Aorta (tissue), 5 donors: ENCODE data around the gene ASCC3. TPM values are rescaled to one million over a fixed set of nuclear protein-coding genes. Genes with fewer than 3 reads are reported as not detected.

Experiments used
- ATAC-seq: fragments of 200-7000 bp; cut with Tn5 transposase; one replicate; pipeline ENCODE4 v1.9.1; 2022; ENCODE audit warnings: moderate library complexity; ENCODE audit not compliant: low FRiP score
- DNase-seq, 2 donors: peaks; one replicate each; pipeline ENCODE4 v3.0.0-alpha.2; 2020
- H3K27ac ChIP-seq, 2 donors: one replicate each; pipeline ENCODE4 v1.5.1; 2013; ENCODE audit warnings: low read length in 2 of 2, mild to moderate bottlenecking in 2 of 2, moderate library complexity in 2 of 2, control low read depth in 1 of 2, inconsistent platforms in 1 of 2, low read depth in 1 of 2
- H3K27me3 ChIP-seq, 2 donors: one replicate each; pipeline ENCODE4 v1.6.1; 2013; ENCODE audit warnings: control low read depth in 1 of 2, low read length in 1 of 2, mild to moderate bottlenecking in 1 of 2, moderate library complexity in 1 of 2; ENCODE audit not compliant: insufficient read depth in 2 of 2, control insufficient read depth in 1 of 2
- H3K36me3 ChIP-seq, 2 donors: one replicate each; pipeline ENCODE4 v1.6.1; 2013; ENCODE audit warnings: control low read depth in 1 of 2, low read length in 1 of 2, mild to moderate bottlenecking in 1 of 2; ENCODE audit not compliant: insufficient read depth in 2 of 2, control insufficient read depth in 1 of 2
- H3K4me1 ChIP-seq, 2 donors: one replicate each; pipeline ENCODE4 v1.6.1; 2013; ENCODE audit warnings: low read length in 2 of 2, control low read depth in 1 of 2, mild to moderate bottlenecking in 1 of 2, moderate library complexity in 1 of 2; ENCODE audit not compliant: insufficient read depth in 2 of 2, control insufficient read depth in 1 of 2
- H3K4me3 ChIP-seq, 2 donors: one replicate each; pipeline ENCODE4 v1.5.1; 2013; ENCODE audit warnings: low read length in 2 of 2, control low read depth in 1 of 2, mild to moderate bottlenecking in 1 of 2
- H3K9me3 ChIP-seq: one replicate; pipeline ENCODE4 v1.6.1; 2013; ENCODE audit warnings: mild to moderate bottlenecking, low read length; ENCODE audit not compliant: control insufficient read depth
- WGBS, 2 donors: extraction: QIAGEN DNeasy Blood & Tissue Kit; methylation state at CpG; one replicate each; pipeline ENCODE4 v1.1.7; 2013; 5-methylcytosine and 5-hydroxymethylcytosine counted together
- intact Hi-C, 2 donors: fragments of 100-400 bp; cut with DNase I; formaldehyde crosslinking; loops; one replicate each; pipeline versions ENCODE4 v1.14.2 to v1.15.0; 2022
- polyA plus RNA-seq, 2 donors: library from polyadenylated mRNA; stranded (reverse); fragments of 200-250 nt; gene quantifications; one replicate each; pipeline ENCODE4 v1.2.3, GENCODE V29; 2013
- total RNA-seq, 2 donors: library from RNA; stranded (reverse); fragmentation: NEBNext Ultra II Directional; extraction: Animal tissue kit (Norgen Biotek cat#: 25700); gene quantifications; one replicate each; pipeline ENCODE4 v1.2.1, GENCODE V29; 2021
- donor health status: healthy with polysubstance abuse.
- donor health status: Bipolar disorder and iron deficiency.
- donor health status: DM: no; HTN: no; CAD: no.
- donor health status: DM: no; HTN: no; CAD: no.
- donor health status: DM: yes; HTN: yes; CAD: no.

Gene ASCC3
- total and polyA plus RNA-seq, 4 donors = 3.5 to 46.9 (median 26.8) TPM

- H3K27me3 ChIP-seq = no peaks in the 10 kb centered on the region
- WGBS, 2 donors = 85 to 86% methylated on average over 10 of the region's 10 CpGs
- DNase-seq (no peak), ATAC-seq (no peak)
- H3K4me3 ChIP-seq = no peak overlapping the region
- intact Hi-C loops = no loop called here
- H3K4me1 ChIP-seq = no peaks in the 10 kb centered on the region
- H3K9me3 ChIP-seq = peaks cover 2% of the 10 kb centered on the region
- no peaks in the 10 kb centered on the region for H3K36me3 ChIP-seq
- H3K27ac ChIP-seq = no peak overlapping the region
Observed at GRCh38 chr6:100475554-100476320, 405.4 kb downstream of the ASCC3 start.

DNA sequence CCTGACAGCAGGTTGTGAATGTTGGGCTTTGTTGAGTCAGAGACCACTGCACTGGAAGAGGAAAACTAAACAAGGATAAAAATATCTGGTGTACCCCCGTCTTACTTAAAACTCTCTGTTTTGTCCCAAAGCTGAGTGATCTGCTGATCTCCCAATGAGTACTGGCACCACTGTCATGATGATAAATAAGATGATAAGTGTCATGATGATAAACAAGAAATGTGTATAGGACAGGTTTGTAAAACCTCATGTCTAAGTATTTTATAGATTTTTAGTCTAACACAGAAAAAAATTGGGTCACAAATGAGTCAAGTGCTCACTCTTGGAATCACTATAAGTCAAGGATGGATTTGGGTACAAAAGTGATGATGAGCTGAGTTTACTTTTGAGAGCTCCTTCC, 407.9 kb downstream of the ASCC3 start:
- no peak overlapping the region for H3K4me3 ChIP-seq
- H3K4me1 ChIP-seq = no peaks in the 10 kb centered on the region
- no peak for ATAC-seq
- peaks cover 3% of the 10 kb centered on the region for H3K9me3 ChIP-seq
- no peak for DNase-seq
- WGBS, 2 donors = 44 to 60% methylated on average over 1 of the region's 1 CpG
- H3K36me3 ChIP-seq = no peaks in the 10 kb centered on the region
- no peaks in the 10 kb centered on the region for H3K27me3 ChIP-seq
- intact Hi-C loops = no loop called here
- H3K27ac ChIP-seq = no peak overlapping the region

- H3K36me3 ChIP-seq = no peaks in the 10 kb centered on the region
- 32 to 45% methylated on average over 3 of the region's 3 CpGs for WGBS, 2 donors
- DNase-seq (no peak), ATAC-seq (no peak)
- H3K9me3 ChIP-seq = peaks cover 3% of the 10 kb centered on the region
- no peaks in the 10 kb centered on the region for H3K4me1 ChIP-seq
- H3K27ac ChIP-seq = no peak overlapping the region
- H3K4me3 ChIP-seq = no peak overlapping the region
- intact Hi-C loops = no loop called here
- H3K27me3 ChIP-seq = no peaks in the 10 kb centered on the region
Observed at GRCh38 chr6:100472674-100473073, 408.5 kb downstream of the ASCC3 start.

DNA sequence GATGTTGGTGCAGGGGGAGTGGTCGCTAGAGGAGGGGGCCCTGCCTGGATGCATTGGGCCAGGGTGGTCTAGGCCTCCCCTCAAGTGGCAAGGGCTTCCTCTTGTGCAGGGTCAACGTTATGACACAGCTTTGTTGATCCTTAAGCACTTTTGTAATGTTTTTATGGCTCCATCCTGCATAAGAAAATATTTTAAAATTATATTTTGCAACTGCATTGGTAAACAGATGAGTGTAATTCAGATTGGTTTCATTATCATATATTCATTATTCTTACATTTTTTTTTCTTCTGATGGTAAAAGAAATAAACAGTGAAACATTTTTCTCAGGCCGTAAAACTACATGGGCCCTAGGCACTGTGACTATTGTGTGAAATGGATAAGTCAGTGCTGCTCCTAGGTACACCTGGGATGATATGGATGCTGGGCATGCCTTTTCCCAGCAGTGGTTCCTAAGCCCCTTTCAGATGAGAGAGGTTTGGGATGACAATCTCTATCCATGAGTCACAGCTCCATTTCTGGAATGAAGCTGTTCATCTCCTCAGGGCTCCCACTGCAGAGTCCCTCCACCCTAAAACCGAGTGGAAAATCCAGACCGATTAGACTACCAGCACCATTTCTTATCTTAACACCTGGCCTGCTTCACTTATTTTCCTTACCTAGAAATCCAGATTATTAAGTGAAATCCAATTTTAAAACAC, 410.6 kb downstream of the ASCC3 start:
- intact Hi-C loops = no loop called here
- H3K27me3 ChIP-seq = no peaks in the 10 kb centered on the region

GRCh38 chr6:100469101-100469859, 411.8 kb downstream of the ASCC3 start:
- peak in 1 of 2 donors; percentile 65 for DNase-seq
- ATAC-seq = no peak
- intact Hi-C loops = no loop called here
- H3K36me3 ChIP-seq = no peaks in the 10 kb centered on the region
- H3K9me3 ChIP-seq = peaks cover 1% of the 10 kb centered on the region
- no peaks in the 10 kb centered on the region for H3K27me3 ChIP-seq
- 41 to 42% methylated on average over 43 to 44 of the region's 44 CpGs for WGBS, 2 donors
- no peak overlapping the region for H3K4me3 ChIP-seq
- H3K4me1 ChIP-seq = no peaks in the 10 kb centered on the region
- no peak overlapping the region for H3K27ac ChIP-seq

More for the DNA sequence above, 410.6 kb downstream of the ASCC3 start:
- Histone ChIP-seq H3K4me1 (no peaks in the 10 kb centered on the region), H3K9me3 (peaks cover 1% of the 10 kb centered on the region), H3K36me3 (no peaks in the 10 kb centered on the region), H3K4me3 (no peak overlapping the region), H3K27ac (no peak overlapping the region)
- WGBS, 2 donors = 87 to 88% methylated on average over 5 of the region's 5 CpGs
- DNase-seq = no peak
- no peak for ATAC-seq

DNA sequence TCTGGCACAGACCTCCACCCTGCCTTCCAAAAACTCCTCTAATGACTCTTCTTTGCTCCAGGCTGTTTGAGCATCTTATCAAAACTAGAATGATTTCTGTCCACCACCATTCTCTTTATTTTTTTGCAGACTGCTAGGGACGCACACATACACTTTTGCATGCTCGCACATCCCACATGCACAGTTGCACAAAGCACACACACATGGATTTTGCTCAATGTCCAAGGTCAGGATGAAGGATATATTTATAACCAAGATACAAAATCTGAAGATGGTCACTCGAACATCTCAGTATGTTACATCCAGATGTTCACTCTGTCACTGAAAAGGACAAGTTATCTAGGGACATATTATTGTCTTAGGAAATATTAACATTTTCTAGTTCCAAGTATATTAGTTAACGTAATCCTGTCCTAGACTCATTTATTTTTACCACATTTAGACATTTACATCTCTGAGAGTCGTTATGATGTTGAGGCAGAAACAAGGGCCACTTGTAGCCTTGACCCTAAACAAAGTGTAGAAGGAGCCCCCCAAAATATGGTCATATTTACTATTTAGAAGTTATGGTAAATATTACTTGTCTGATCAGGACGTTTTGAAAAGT, 413.0 kb downstream of the ASCC3 start:
- Histone ChIP-seq H3K4me1 (no peaks in the 10 kb centered on the region), H3K9me3 (peaks cover 1% of the 10 kb centered on the region), H3K27me3 (no peaks in the 10 kb centered on the region), H3K4me3 (no peak overlapping the region), H3K36me3 (no peaks in the 10 kb centered on the region), H3K27ac (no peak overlapping the region)
- ATAC-seq (no peak), DNase-seq (no peak)
- intact Hi-C loops = no loop called here
- WGBS, 2 donors = 48 to 56% methylated on average over 6 of the region's 6 CpGs

DNA sequence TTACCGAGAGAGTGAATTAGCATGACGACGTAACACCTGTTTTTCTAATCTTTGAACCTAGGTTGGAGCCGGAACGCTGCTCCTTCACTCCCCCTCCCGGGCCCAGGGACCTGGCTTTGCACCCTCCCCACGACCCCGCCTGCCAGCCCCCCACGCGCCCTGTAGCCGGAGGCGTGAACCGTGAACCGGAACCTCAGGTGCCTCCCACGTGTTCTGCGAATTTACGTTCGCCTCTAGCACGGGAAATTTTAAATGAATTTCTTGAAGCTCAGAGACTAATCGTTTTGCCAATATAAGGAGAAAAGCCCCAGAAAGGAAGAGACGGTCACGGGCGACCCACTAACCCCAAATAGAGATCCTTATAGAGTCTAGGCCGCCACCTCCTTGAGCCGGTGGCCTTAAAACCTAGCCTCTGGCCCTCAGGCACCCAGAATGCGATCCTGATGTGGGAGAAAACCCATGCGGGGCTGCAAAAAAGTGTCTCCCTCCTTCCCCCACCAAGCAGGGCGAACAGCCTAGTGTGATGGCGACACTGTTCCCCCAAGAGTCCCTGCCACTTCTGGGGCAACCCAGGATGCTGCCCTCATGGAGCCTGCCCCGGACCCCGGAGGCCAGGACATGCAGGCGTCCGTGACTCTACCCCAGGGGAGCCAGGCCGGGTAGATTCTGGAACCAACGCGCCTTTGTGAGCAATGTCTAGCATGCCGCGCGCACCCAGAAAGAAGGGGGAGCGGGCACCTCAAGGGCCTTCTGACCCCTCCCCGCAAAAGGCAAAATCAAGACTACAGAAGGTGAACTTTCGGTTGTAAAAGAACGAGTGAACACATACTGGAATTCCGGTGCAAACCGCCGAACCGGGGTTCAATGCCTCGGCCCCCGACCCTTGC, 413.8 kb downstream of the ASCC3 start:
- Histone ChIP-seq H3K36me3 (no peaks in the 10 kb centered on the region), H3K9me3 (peaks cover 1% of the 10 kb centered on the region), H3K27ac (no peak overlapping the region), H3K4me1 (no peaks in the 10 kb centered on the region), H3K27me3 (no peaks in the 10 kb centered on the region), H3K4me3 (no peak overlapping the region)
- DNase-seq = no peak
- no peak for ATAC-seq
- 14 to 18% methylated on average over 48 to 49 of the region's 49 CpGs for WGBS, 2 donors
- intact Hi-C loops = no loop called here
